Measurements from ENCODE around the gene TIMM10. TPM values are rescaled to one million over a fixed set of nuclear protein-coding genes. Genes with fewer than 3 reads are reported as not detected.

The TIMM10 gene
- polyA plus RNA-seq, 1 experiment, result 76.6 TPM

- Histone ChIP-seq H3K27me3 (ENCODE audit: control insufficient read depth, insufficient read depth, low read length) (no peaks in the 10 kb centered on the region), H3K4me3 (ENCODE audit: low read depth, low read length) (no peak overlapping the region), H3K9me3 (ENCODE audit: control insufficient read depth, insufficient read depth, low read length) (no peaks in the 10 kb centered on the region; the same call in 1 of the 2 replicates), H3K27ac (ENCODE audit: low read depth, low read length) (no peak overlapping the region)
- CTCF ChIA-PET, result interaction anchor here (1.3 to 6.3 kb wide), 3 partner anchors 31 to 38 kb away, joined by 3 to 121 read pairs (median 10); no protein-coding TSS in a partner anchor
- POLR2A ChIA-PET, result no interaction called here
- DNase-seq (ENCODE audit: low read depth, low spot score), result no peak
- TF ChIP-seq, protein P1, sequence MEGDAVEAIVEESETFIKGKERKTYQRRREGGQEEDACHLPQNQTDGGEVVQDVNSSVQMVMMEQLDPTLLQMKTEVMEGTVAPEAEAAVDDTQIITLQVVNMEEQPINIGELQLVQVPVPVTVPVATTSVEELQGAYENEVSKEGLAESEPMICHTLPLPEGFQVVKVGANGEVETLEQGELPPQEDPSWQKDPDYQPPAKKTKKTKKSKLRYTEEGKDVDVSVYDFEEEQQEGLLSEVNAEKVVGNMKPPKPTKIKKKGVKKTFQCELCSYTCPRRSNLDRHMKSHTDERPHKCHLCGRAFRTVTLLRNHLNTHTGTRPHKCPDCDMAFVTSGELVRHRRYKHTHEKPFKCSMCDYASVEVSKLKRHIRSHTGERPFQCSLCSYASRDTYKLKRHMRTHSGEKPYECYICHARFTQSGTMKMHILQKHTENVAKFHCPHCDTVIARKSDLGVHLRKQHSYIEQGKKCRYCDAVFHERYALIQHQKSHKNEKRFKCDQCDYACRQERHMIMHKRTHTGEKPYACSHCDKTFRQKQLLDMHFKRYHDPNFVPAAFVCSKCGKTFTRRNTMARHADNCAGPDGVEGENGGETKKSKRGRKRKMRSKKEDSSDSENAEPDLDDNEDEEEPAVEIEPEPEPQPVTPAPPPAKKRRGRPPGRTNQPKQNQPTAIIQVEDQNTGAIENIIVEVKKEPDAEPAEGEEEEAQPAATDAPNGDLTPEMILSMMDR (IDR thresholded peaks at IDR 0.05; ENCODE audit: low read depth, low read length), result no peak
Observed at GRCh38 chr11:57496109-57496820, 34.3 kb downstream of the TIMM10 start.

GRCh38 chr11:57493507-57494503 is 36.7 kb downstream of the TIMM10 start:
- Histone ChIP-seq H3K4me3 (ENCODE audit: low read depth, low read length) (no peak overlapping the region), H3K27me3 (ENCODE audit: control insufficient read depth, insufficient read depth, low read length) (no peaks in the 10 kb centered on the region), H3K9me3 (ENCODE audit: control insufficient read depth, insufficient read depth, low read length) (no peaks in the 10 kb centered on the region), H3K27ac (ENCODE audit: low read depth, low read length) (peak overlapping the region; percentile 31)
- TF ChIP-seq, protein P1 (IDR thresholded peaks at IDR 0.05; ENCODE audit: low read depth, low read length), result peak; percentile 87
- DNase-seq (ENCODE audit: low read depth, low spot score), result no peak
- POLR2A ChIA-PET, result interaction anchor here (1.1 kb wide), 1 partner anchor 33 kb away, joined by 5 read pairs; no protein-coding TSS in a partner anchor
- CTCF ChIA-PET, result interaction anchor here (0.6 to 6.3 kb wide), 40 partner anchors 8 to 1032 kb away, joined by 3 to 121 read pairs (median 5); partner anchors contain the start of genes RTN4RL2, SLC43A1, SMTNL1 and TNKS1BP1

DNA sequence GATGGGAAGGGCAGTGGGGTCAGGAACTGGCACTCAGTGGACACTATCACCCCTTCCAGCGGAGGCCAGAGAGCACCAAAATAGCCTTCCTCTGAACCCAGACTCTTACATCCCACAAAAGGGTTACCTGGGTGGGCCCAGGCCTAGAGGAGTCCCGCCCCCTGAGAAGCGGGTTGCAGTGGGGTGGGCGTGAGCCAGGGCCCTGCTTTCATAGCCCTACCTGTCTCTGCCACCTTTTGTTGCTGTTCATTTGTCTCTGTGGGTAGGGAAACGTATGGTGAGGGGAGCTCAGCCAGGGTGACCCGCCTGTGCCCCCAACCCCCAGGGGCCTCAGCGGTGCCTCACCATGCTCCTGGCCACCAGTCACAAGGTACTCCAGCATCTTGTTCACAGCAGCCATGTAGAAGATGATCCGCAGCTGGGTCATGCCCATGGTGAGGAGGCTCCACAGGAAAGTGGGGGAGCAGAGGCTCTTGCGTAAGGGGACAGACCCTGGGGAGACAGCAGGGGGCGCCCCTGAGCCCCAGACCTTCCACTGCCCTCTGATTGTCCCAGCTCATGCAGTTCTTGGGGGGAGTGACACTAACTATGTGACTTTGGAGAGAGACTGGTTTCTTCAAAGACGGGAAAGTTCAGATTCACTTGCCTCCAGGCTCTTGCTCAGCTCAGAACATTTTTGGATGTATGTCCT is 39.0 kb downstream of the TIMM10 start:
- TF ChIP-seq, protein P1 (IDR thresholded peaks at IDR 0.05; ENCODE audit: low read depth, low read length), result peak; percentile 58
- ChIA-PET POLR2A (interaction anchor here (0.6 kb wide), 1 partner anchor 20 kb away, joined by 3 read pairs; no protein-coding TSS in a partner anchor), CTCF (interaction anchor here (0.7 to 6.3 kb wide), 16 partner anchors 8 to 1032 kb away, joined by 3 to 121 read pairs (median 5); partner anchors contain the start of gene RTN4RL2)
- no peaks in the 10 kb centered on the region for H3K27me3 ChIP-seq (ENCODE audit: control insufficient read depth, insufficient read depth, low read length)
- H3K27ac ChIP-seq (ENCODE audit: low read depth, low read length), result no peak overlapping the region
- no peaks in the 10 kb centered on the region for H3K9me3 ChIP-seq (ENCODE audit: control insufficient read depth, insufficient read depth, low read length)
- H3K4me3 ChIP-seq (ENCODE audit: low read depth, low read length), result no peak overlapping the region
- DNase-seq (ENCODE audit: low read depth, low spot score), result no peak

DNA sequence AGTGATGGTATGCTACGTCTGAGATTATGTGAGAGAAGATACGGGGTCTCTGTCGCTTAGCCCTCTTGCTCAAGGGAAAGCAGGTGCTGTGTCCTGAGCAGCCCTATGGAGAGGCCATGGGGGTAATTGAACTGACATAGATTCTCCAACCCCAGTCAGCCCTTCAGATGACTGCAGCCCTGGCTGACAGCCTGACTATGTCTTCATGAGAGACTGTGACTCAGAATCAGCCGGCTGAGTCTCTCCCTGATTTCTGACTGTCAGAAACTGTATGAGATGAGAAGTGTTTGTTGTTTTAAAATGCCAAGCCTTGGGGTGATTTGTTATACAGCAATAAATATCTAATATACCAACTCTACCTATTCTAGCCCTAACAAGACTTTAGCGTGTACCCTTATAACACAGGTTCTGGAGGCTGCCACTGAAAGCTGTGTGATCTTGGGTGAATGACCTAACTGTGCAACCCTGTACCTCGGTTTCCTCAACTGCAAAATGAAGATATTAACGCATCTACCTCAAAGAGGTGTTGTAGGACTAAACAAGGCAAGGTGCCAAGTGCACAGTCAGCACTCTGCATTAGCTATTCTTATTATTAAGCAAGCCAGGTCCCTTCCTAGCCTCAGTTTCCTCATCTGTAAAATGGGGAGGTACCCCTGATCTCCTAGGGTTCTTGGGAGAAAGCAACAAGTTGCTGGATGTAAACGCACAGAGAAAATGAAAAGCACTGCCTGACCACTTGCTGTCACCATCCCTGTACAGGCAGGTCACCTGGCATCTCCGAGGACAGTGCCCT is 39.9 kb downstream of the TIMM10 start:
- no peak overlapping the region for H3K4me3 ChIP-seq (ENCODE audit: low read depth, low read length)
- POLR2A ChIA-PET, result no interaction called here
- CTCF ChIA-PET, result interaction anchor here (0.5 to 6.3 kb wide), 9 partner anchors 7 to 1033 kb away, joined by 3 to 121 read pairs (median 15); no protein-coding TSS in a partner anchor
- H3K27me3 ChIP-seq (ENCODE audit: control insufficient read depth, insufficient read depth, low read length), result no peaks in the 10 kb centered on the region
- H3K9me3 ChIP-seq (ENCODE audit: control insufficient read depth, insufficient read depth, low read length), result no peaks in the 10 kb centered on the region
- TF ChIP-seq, protein P1 (IDR thresholded peaks at IDR 0.05; ENCODE audit: low read depth, low read length), result no peak
- no peak for DNase-seq (ENCODE audit: low read depth, low spot score)
- H3K27ac ChIP-seq (ENCODE audit: low read depth, low read length), result no peak overlapping the region

Data from AG04450 (cell line).